22Rv1 (cell line): ENCODE data around the gene INPP5A.
"Not testable (repeated sequence)": the region's sequence is repeated elsewhere in the genome, so short reads cannot be mapped to it uniquely, and the experiment has no call there.

Experiments
- H3K27ac ChIP-seq: fragments of 450-650 bp; 2 replicates; pipeline ENCODE4 v1.5.1; 2017
- ZFX ChIP-seq: fragments of 450-650 bp; IDR thresholded peaks from 2 replicates; pipeline ENCODE4 v1.6.1; 2017; ENCODE audit warnings: antibody characterized with exemption, borderline replicate concordance
- TF ChIP-seq, protein P1 (sequence below): fragments of 450-650 bp; IDR thresholded peaks from 2 replicates; pipeline ENCODE4 v1.5.1; 2017; ENCODE audit warnings: mild to moderate bottlenecking

The INPP5A gene

DNA sequence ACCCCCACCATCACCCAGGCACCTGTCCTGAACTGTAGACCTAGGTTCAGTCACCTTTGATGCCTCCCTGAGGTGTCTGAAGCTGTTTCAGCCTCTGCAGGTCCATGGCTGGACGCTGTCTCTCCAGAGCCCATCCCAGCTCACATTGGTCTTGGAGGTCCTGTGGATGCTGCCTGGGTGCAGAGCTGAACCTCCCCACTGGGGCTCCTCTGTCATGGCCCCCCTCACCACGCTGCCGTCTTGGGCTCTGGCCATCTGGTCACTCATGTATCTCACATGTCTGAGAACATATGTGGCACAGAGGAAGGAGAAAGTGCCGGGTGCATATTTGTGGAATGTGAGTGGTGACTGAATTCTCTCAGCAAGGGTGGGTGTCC, 139.5 kb downstream of the INPP5A start:
- no peak overlapping the region for H3K27ac ChIP-seq
- TF ChIP-seq, protein P1, sequence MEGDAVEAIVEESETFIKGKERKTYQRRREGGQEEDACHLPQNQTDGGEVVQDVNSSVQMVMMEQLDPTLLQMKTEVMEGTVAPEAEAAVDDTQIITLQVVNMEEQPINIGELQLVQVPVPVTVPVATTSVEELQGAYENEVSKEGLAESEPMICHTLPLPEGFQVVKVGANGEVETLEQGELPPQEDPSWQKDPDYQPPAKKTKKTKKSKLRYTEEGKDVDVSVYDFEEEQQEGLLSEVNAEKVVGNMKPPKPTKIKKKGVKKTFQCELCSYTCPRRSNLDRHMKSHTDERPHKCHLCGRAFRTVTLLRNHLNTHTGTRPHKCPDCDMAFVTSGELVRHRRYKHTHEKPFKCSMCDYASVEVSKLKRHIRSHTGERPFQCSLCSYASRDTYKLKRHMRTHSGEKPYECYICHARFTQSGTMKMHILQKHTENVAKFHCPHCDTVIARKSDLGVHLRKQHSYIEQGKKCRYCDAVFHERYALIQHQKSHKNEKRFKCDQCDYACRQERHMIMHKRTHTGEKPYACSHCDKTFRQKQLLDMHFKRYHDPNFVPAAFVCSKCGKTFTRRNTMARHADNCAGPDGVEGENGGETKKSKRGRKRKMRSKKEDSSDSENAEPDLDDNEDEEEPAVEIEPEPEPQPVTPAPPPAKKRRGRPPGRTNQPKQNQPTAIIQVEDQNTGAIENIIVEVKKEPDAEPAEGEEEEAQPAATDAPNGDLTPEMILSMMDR, result no peak
- TF ChIP-seq ZFX, result no peak

DNA sequence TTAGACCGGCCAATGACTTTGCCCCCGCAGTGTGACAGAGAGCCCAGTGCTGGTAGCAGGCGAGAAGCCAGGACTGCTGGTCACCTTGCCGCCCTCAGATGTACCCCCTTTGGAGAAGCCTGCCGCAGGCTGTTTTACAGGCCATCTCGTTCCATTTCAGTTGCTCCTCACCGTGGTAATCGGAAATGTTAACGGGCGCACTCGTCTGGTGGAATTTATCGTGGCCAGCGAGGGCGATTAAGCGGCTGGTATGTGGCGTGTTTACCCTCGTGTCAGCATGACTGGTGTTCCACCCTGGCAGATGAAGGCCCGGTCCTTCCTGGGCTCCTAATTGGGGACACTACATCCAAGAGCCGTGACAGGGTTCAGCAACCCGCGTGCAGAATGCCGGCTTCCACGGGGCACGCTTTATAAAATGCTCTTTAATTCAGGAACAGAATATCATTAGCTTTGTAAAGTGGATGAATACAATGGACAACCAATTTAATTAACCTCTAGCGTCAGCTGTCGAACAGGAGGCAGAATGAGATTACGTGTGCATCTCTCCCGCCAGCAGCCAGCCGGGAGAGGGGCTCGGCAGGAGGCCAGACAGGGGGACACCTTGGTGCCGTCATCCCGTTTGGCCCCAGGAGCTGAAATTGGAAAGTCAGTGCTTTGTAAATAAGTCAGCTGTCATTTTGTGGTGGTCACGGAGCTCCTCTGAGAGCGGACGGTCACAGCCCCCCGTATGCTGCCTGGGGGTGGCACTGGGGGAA, 140.1 kb downstream of the INPP5A start:
- H3K27ac ChIP-seq, result no peak overlapping the region
- TF ChIP-seq, protein P1, result no peak
- TF ChIP-seq ZFX, result no peak

DNA sequence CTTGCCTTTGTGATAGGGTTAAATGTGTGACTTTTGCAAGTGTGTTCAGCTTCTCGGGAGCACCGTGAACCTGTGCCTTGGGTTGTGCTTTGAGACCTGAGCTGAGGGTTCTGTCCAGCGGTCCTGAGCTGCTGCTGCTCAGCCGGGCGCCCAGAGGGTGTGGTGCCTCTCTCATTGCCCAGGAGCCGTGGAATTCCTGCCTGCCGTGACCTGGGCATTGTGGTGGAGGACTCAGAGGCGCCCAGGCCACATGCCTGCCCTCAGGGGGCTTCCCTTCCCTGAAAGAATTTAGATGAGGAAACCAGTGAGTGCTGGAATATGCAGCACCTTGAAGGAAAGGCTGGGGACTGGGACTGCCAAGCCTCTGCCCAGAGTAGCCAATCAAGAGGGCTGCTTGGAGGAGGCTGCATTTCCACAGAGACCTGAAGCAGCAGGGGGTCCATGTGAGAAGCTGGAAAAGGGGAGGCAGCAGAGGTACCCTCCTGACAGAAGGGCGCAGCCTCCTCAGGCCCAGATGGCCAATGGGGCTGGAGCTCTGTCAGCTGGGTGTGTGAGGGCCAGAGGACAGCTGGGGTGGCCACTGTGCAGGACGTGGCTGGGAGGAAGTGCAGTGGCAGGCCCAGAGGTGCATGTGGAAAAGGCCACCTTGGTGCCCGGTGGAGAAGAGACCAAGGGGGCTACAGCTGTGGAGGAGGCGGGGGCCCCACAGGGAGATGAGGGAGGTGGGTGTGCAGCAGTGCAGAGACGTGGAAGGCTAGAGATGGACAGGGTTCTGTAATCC, 141.0 kb downstream of the INPP5A start:
- TF ChIP-seq, protein P1, result no peak
- TF ChIP-seq ZFX, result no peak
- no peak overlapping the region for H3K27ac ChIP-seq

DNA sequence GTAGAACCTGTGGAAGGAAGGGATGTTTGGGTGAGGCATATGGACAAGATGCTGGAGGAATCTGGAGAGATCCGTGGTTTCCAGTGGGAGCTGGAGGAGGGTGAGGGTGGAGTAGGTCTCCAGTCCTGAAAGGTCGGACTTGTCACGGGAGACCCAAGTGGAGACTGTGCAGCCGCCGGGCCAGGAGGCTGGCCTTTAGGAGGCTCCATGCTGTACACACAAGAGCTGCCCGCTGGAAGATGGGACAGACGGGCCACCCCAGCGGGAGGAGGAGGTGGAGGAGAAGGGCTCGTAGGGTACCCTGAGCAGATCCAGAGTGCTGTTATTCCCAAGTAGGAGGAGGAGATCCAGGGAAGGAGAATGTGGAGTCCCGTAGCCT, 141.6 kb downstream of the INPP5A start:
- no peak overlapping the region for H3K27ac ChIP-seq
- TF ChIP-seq, protein P1, result no peak
- no peak for TF ChIP-seq ZFX

DNA sequence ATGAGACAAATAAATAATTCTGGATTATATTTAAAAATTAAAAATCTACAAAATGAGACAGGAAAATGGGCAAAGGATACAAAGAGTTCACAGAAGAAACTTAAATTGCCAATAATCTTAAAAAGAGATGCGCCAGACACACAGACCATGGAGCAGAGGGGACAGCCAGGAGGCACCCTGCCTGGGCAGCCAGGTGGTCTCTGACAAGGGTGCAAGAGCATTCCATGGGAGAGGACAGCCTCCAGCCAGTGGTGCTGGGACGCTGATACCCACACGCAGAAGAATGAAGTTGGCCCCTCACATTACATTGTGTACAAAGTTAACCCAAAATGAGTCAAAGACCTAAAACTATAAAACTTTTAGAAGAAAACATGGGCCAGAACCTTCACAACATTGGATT, 142.1 kb downstream of the INPP5A start:
- TF ChIP-seq, protein P1, result no peak
- no peak for TF ChIP-seq ZFX
- no peak overlapping the region for H3K27ac ChIP-seq

DNA sequence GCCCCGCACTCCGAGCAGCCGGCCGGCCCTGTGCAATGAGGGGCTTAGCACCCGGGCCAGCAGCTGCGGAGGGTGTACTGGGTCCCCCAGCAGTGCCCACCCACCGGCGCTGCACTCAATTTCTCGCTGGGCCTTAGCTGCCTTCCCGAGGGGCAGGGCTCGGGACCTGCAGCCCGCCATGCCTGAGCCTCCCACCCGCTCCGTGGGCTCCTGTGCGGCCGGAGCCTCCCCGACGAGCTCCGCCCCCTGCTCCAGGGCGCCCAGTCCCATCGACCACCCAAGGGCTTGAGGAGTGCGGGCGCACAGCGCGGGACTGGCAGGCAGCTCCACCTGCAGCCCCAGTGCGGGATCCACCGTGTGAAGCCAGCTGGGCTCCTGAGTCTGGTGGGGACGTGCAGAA, 143.2 kb downstream of the INPP5A start:
- H3K27ac ChIP-seq, result not testable (repeated sequence)

DNA sequence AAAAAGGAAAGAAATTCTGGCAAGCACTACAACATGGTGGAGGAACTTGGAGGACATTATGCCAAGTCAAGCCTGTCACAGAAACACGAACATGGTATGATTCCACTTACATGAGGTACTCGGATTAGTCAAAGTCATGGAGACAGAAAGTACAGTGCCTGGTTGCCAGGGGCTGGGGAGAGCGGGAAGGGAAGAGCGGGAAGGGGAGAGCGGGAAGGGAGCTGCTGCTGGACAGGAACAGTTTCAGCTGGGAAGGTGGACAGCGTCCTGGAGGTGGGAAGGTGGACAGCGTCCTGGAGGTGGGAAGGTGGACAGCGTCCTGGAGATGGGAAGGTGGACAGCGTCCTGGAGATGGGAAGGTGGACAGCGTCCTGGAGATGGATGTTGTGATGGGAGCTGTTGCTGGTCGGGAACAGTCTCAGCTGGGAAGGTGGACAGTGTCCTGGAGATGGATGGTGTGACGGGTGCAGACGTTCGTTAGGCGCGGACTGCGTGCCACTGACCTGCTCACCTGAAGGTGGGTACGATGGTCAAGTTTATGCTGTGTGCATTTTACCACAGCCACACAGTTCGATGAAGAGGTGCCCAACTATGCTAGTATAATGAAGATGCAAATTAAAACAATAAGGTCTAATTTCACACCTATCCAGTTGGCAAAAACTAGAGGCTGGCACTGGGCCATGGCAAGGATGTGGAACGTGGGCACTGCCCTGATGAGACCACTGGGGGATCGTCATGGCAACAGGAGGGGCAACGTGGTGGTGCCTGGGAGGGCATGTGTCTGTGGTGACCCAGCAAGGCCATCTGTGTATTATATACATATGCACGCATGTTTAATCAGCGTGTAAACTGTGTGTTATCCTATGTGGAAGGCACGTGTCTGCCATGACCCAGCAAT, 144.5 kb downstream of the INPP5A start:
- H3K27ac ChIP-seq, result no peak overlapping the region
- TF ChIP-seq, protein P1, result no peak
- TF ChIP-seq ZFX, result no peak
